ENCODE measurements around the gene EHBP1. TPM values are rescaled to one million over a fixed set of nuclear protein-coding genes. Genes with fewer than 3 reads are reported as not detected.

Gene EHBP1
- total and polyA plus RNA-seq, 4 experiments from 2014 or later = 9.2 to 31.9 (median 21.0) TPM

- POLR2A ChIA-PET (ENCODE audit: partially characterized antibody) = no interaction called here
- Histone ChIP-seq H3K27ac (ENCODE audit: low read depth, low read length) (no peak overlapping the region), H3K36me3 (ENCODE audit: insufficient read depth, low read length) (peaks cover 5% of the 10 kb centered on the region), H3K4me1 (ENCODE audit: insufficient read depth, low read length) (no peaks in the 10 kb centered on the region), H3K9me3 (ENCODE audit: control insufficient read depth in 1 of 2, low read length in 2 of 2) (no peaks in the 10 kb centered on the region), H3K27me3 (ENCODE audit: insufficient read depth, low read length) (no peaks in the 10 kb centered on the region), H3K4me3 (ENCODE audit: low read length in 2 of 2) (no peak overlapping the region)
- H3K27ac Mint-ChIP-seq = no peak overlapping the region
- no peaks in the 10 kb centered on the region for H3K27me3 Mint-ChIP-seq
- peaks cover 0 to 1% (median 0%) of the 10 kb centered on the region in 4 donors for H3K4me1 Mint-ChIP-seq
- H3K36me3 Mint-ChIP-seq = peaks cover 26 to 50% of the 10 kb centered on the region in 2 donors
- H3K4me3 Mint-ChIP-seq = no peak overlapping the region
- DNase-seq = no peak
- CTCF ChIA-PET (ENCODE audit: partially characterized antibody) = interaction anchor here (1.1 kb wide), 1 partner anchor 16 kb away, joined by 3 read pairs; no protein-coding TSS in a partner anchor
- no peaks in the 10 kb centered on the region for H3K9me3 Mint-ChIP-seq
- intact Hi-C loops (cut with micrococcal nuclease) = no loop called here
These were observed 288.7 kb downstream of the EHBP1 start for GRCh38 chr2:62994206-62994605.

GRCh38 chr2:62996534-62997186 lies 291.1 kb downstream of the EHBP1 start:
- Mint-ChIP-seq H3K4me3 (no peak overlapping the region), H3K4me1 (peaks cover 0 to 1% (median 0%) of the 10 kb centered on the region in 4 donors), H3K27me3 (no peaks in the 10 kb centered on the region), H3K36me3 (peaks cover 27 to 51% of the 10 kb centered on the region in 2 donors), H3K27ac (no peak overlapping the region), H3K9me3 (no peaks in the 10 kb centered on the region)
- Histone ChIP-seq H3K9me3 (ENCODE audit: control insufficient read depth in 1 of 2, low read length in 2 of 2) (no peaks in the 10 kb centered on the region), H3K27ac (ENCODE audit: low read depth, low read length) (no peak overlapping the region), H3K36me3 (ENCODE audit: insufficient read depth, low read length) (peaks cover 5% of the 10 kb centered on the region), H3K27me3 (ENCODE audit: insufficient read depth, low read length) (no peaks in the 10 kb centered on the region), H3K4me3 (ENCODE audit: low read length in 2 of 2) (no peak overlapping the region), H3K4me1 (ENCODE audit: insufficient read depth, low read length) (no peaks in the 10 kb centered on the region)
- ChIA-PET CTCF (ENCODE audit: partially characterized antibody) (no interaction called here), POLR2A (ENCODE audit: partially characterized antibody) (no interaction called here)
- DNase-seq = no peak
- intact Hi-C loops (cut with micrococcal nuclease) = no loop called here

GRCh38 chr2:62998949-62999348 lies 293.4 kb downstream of the EHBP1 start:
- H3K4me1 ChIP-seq (ENCODE audit: insufficient read depth, low read length) = no peaks in the 10 kb centered on the region
- no peak overlapping the region for H3K4me3 ChIP-seq (ENCODE audit: low read length in 2 of 2)
- Mint-ChIP-seq H3K36me3 (peaks cover 23 to 51% of the 10 kb centered on the region in 2 donors), H3K4me3 (no peak overlapping the region), H3K27me3 (no peaks in the 10 kb centered on the region), H3K9me3 (no peaks in the 10 kb centered on the region), H3K4me1 (peaks cover 0 to 1% (median 0%) of the 10 kb centered on the region in 4 donors), H3K27ac (no peak overlapping the region)
- H3K27ac ChIP-seq (ENCODE audit: low read depth, low read length) = no peak overlapping the region
- intact Hi-C loops (cut with micrococcal nuclease) = no loop called here
- H3K36me3 ChIP-seq (ENCODE audit: insufficient read depth, low read length) = peaks cover 5% of the 10 kb centered on the region
- ChIA-PET CTCF (ENCODE audit: partially characterized antibody) (no interaction called here), POLR2A (ENCODE audit: partially characterized antibody) (no interaction called here)
- H3K27me3 ChIP-seq (ENCODE audit: insufficient read depth, low read length) = no peaks in the 10 kb centered on the region
- no peaks in the 10 kb centered on the region for H3K9me3 ChIP-seq (ENCODE audit: control insufficient read depth in 1 of 2, low read length in 2 of 2)
- DNase-seq = no peak

GRCh38 chr2:62999905-63000304 lies 294.4 kb downstream of the EHBP1 start:
- peaks cover 0 to 1% (median 0%) of the 10 kb centered on the region in 4 donors for H3K4me1 Mint-ChIP-seq
- H3K4me3 ChIP-seq (ENCODE audit: low read length in 2 of 2) = no peak overlapping the region
- H3K27me3 ChIP-seq (ENCODE audit: insufficient read depth, low read length) = no peaks in the 10 kb centered on the region
- intact Hi-C loops (cut with micrococcal nuclease) = no loop called here
- DNase-seq = no peak
- CTCF ChIA-PET (ENCODE audit: partially characterized antibody) = no interaction called here
- H3K27ac ChIP-seq (ENCODE audit: low read depth, low read length) = no peak overlapping the region
- peaks cover 5% of the 10 kb centered on the region for H3K36me3 ChIP-seq (ENCODE audit: insufficient read depth, low read length)
- peaks cover 24 to 50% of the 10 kb centered on the region in 2 donors for H3K36me3 Mint-ChIP-seq
- no peaks in the 10 kb centered on the region for H3K4me1 ChIP-seq (ENCODE audit: insufficient read depth, low read length)
- H3K4me3 Mint-ChIP-seq = no peak overlapping the region
- H3K9me3 Mint-ChIP-seq = no peaks in the 10 kb centered on the region
- POLR2A ChIA-PET (ENCODE audit: partially characterized antibody) = no interaction called here
- H3K27me3 Mint-ChIP-seq = no peaks in the 10 kb centered on the region
- no peak overlapping the region for H3K27ac Mint-ChIP-seq
- H3K9me3 ChIP-seq (ENCODE audit: control insufficient read depth in 1 of 2, low read length in 2 of 2) = no peaks in the 10 kb centered on the region

GRCh38 chr2:63000801-63001200 lies 295.3 kb downstream of the EHBP1 start:
- H3K36me3 ChIP-seq (ENCODE audit: insufficient read depth, low read length) = peaks cover 5% of the 10 kb centered on the region
- H3K9me3 Mint-ChIP-seq = no peaks in the 10 kb centered on the region
- H3K27ac Mint-ChIP-seq = no peak overlapping the region
- no peak overlapping the region for H3K4me3 Mint-ChIP-seq
- DNase-seq = no peak
- peaks cover 0 to 1% (median 0%) of the 10 kb centered on the region in 4 donors for H3K4me1 Mint-ChIP-seq
- H3K4me1 ChIP-seq (ENCODE audit: insufficient read depth, low read length) = no peaks in the 10 kb centered on the region
- H3K9me3 ChIP-seq (ENCODE audit: control insufficient read depth in 1 of 2, low read length in 2 of 2) = no peaks in the 10 kb centered on the region
- H3K36me3 Mint-ChIP-seq = peaks cover 29 to 53% of the 10 kb centered on the region in 2 donors
- H3K27me3 Mint-ChIP-seq = no peaks in the 10 kb centered on the region
- CTCF ChIA-PET (ENCODE audit: partially characterized antibody) = no interaction called here
- no peak overlapping the region for H3K4me3 ChIP-seq (ENCODE audit: low read length in 2 of 2)
- POLR2A ChIA-PET (ENCODE audit: partially characterized antibody) = no interaction called here
- no peak overlapping the region for H3K27ac ChIP-seq (ENCODE audit: low read depth, low read length)
- H3K27me3 ChIP-seq (ENCODE audit: insufficient read depth, low read length) = no peaks in the 10 kb centered on the region
- intact Hi-C loops (cut with micrococcal nuclease) = no loop called here

- Mint-ChIP-seq H3K27ac (no peak overlapping the region), H3K36me3 (peaks cover 24 to 48% of the 10 kb centered on the region in 2 donors), H3K4me1 (peaks cover 0 to 1% (median 0%) of the 10 kb centered on the region in 4 donors), H3K9me3 (no peaks in the 10 kb centered on the region), H3K27me3 (no peaks in the 10 kb centered on the region), H3K4me3 (no peak overlapping the region)
- DNase-seq = no peak
- ChIA-PET POLR2A (ENCODE audit: partially characterized antibody) (no interaction called here), CTCF (ENCODE audit: partially characterized antibody) (no interaction called here)
- intact Hi-C loops (cut with micrococcal nuclease) = no loop called here
- H3K27me3 ChIP-seq (ENCODE audit: insufficient read depth, low read length) = no peaks in the 10 kb centered on the region
- no peaks in the 10 kb centered on the region for H3K9me3 ChIP-seq (ENCODE audit: control insufficient read depth in 1 of 2, low read length in 2 of 2)
- H3K4me3 ChIP-seq (ENCODE audit: low read length in 2 of 2) = no peak overlapping the region
- no peak overlapping the region for H3K27ac ChIP-seq (ENCODE audit: low read depth, low read length)
- no peaks in the 10 kb centered on the region for H3K4me1 ChIP-seq (ENCODE audit: insufficient read depth, low read length)
- H3K36me3 ChIP-seq (ENCODE audit: insufficient read depth, low read length) = peaks cover under 1% of the 10 kb centered on the region
These were observed 296.1 kb downstream of the EHBP1 start for GRCh38 chr2:63001576-63001975.

- Histone ChIP-seq H3K27me3 (ENCODE audit: insufficient read depth, low read length) (no peaks in the 10 kb centered on the region), H3K27ac (ENCODE audit: low read depth, low read length) (no peak overlapping the region), H3K9me3 (ENCODE audit: control insufficient read depth in 1 of 2, low read length in 2 of 2) (no peaks in the 10 kb centered on the region), H3K4me3 (ENCODE audit: low read length in 2 of 2) (no peak overlapping the region), H3K36me3 (ENCODE audit: insufficient read depth, low read length) (no peaks in the 10 kb centered on the region), H3K4me1 (ENCODE audit: insufficient read depth, low read length) (no peaks in the 10 kb centered on the region)
- H3K27ac Mint-ChIP-seq = no peak overlapping the region
- no peak overlapping the region for H3K4me3 Mint-ChIP-seq
- H3K36me3 Mint-ChIP-seq = peaks cover 19 to 41% of the 10 kb centered on the region in 2 donors
- H3K4me1 Mint-ChIP-seq = no peaks in the 10 kb centered on the region
- intact Hi-C loops (cut with micrococcal nuclease) = no loop called here
- no peaks in the 10 kb centered on the region for H3K27me3 Mint-ChIP-seq
- CTCF ChIA-PET (ENCODE audit: partially characterized antibody) = no interaction called here
- POLR2A ChIA-PET (ENCODE audit: partially characterized antibody) = no interaction called here
- DNase-seq = no peak
- no peaks in the 10 kb centered on the region for H3K9me3 Mint-ChIP-seq
These were observed 297.8 kb downstream of the EHBP1 start for GRCh38 chr2:63003351-63003750.
